ENCODE data around the gene ERBB4.
A peak's percentile ranks its signal among the peaks of the same experiment; 100 is the strongest.

ERBB4 gene

DNA sequence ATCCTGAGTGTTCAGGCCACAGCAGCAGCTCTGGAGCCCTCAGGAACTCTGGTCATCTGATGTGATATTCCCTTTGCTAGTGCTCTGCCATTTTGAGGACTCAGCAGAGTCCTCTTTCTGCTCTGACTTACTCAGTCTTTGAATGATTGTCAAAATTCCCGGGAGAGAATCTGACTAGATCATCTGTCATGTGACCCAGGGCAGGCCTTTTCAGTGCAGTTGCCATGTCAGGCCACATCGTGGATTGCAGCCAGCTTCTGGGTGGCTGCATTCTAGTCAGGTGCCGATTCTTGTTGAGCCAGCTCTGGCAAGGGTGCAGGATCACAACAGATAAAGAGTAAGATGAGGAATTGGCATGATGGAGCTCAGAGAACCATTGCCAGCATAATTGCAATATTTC is 1186.6 kb downstream of the ERBB4 start:
- no peaks in the 10 kb centered on the region for H3K36me3 ChIP-seq
- H3K4me3 ChIP-seq (ENCODE audit: low read depth, low read length), result no peak overlapping the region
- TF ChIP-seq, protein P1, sequence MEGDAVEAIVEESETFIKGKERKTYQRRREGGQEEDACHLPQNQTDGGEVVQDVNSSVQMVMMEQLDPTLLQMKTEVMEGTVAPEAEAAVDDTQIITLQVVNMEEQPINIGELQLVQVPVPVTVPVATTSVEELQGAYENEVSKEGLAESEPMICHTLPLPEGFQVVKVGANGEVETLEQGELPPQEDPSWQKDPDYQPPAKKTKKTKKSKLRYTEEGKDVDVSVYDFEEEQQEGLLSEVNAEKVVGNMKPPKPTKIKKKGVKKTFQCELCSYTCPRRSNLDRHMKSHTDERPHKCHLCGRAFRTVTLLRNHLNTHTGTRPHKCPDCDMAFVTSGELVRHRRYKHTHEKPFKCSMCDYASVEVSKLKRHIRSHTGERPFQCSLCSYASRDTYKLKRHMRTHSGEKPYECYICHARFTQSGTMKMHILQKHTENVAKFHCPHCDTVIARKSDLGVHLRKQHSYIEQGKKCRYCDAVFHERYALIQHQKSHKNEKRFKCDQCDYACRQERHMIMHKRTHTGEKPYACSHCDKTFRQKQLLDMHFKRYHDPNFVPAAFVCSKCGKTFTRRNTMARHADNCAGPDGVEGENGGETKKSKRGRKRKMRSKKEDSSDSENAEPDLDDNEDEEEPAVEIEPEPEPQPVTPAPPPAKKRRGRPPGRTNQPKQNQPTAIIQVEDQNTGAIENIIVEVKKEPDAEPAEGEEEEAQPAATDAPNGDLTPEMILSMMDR (IDR thresholded peaks at IDR 0.05; ENCODE audit: low read depth, low read length), result no peak
- DNase-seq, result peak; percentile 70
- H3K4me1 ChIP-seq, result peaks cover 3% of the 10 kb centered on the region; the same call in 1 of the 2 replicates
- H3K27me3 ChIP-seq, result no peaks in the 10 kb centered on the region
- no peaks in the 10 kb centered on the region for H3K9me3 ChIP-seq

DNA sequence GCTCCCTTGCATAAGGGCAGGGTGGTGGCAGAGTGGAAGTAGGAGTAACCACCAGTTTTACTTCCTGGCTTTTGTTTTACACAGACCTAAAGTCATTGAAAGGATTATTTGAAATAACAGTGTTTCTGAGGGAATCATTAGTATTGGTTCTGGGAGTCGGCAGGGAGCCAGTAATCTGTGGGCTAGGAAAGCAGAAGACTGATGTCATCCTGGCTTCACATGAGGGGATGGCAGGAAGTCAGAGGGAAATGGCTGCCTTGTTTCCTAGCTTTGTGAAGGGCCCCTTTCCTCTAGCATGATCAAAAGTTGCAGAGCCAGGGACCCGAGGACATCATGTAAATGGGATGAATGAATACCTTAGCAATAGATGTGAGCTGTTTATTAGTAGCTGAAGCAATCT is 1189.6 kb downstream of the ERBB4 start:
- Histone ChIP-seq H3K4me1 (peaks cover 3% of the 10 kb centered on the region; the same call in 1 of the 2 replicates), H3K27me3 (no peaks in the 10 kb centered on the region), H3K9me3 (no peaks in the 10 kb centered on the region), H3K36me3 (no peaks in the 10 kb centered on the region), H3K4me3 (ENCODE audit: low read depth, low read length) (no peak overlapping the region)
- no peak for DNase-seq
- TF ChIP-seq, protein P1 (IDR thresholded peaks at IDR 0.05; ENCODE audit: low read depth, low read length), result no peak

DNA sequence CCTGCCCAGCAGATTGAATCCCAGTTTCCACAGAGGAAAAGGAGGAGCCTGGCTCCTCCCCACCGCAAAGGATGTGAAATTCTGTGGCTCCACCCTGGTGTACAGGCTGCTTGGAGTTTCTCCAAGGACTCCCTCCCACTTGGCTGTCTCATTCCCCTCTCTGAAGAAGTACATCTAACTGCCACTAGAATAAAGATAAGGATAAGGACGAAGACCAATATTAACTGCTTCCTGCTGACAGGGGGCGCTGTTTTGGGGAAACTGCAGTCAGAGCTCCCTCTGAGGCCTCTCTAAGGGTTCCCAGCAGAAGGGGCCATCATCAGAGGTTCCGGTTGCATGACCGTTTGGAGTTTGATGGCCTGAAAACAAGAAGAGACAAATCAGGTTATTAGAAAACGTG is 1191.3 kb downstream of the ERBB4 start:
- H3K9me3 ChIP-seq, result no peaks in the 10 kb centered on the region
- DNase-seq, result no peak
- TF ChIP-seq, protein P1 (IDR thresholded peaks at IDR 0.05; ENCODE audit: low read depth, low read length), result peak; percentile 43

DNA sequence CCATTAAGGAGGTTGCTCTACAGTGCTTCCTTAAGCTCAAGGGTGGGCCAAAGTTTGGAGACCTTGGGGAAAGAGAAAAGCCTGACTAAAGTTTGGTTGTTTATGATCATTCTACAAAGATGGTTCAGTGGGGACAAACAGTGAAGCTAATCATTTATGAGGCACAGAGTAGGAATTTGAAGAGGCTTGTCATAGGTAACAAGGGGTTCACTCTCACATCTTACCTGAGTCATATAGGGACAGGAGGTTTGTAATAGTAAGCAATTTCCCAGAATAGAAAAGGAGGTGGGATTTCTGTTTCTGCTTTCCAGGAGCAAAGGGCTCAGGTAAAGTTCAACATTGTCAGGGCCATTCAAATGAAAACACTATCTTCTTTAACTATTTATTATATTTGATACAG is 1194.3 kb downstream of the ERBB4 start:
- Histone ChIP-seq H3K27me3 (no peaks in the 10 kb centered on the region), H3K4me1 (no peaks in the 10 kb centered on the region), H3K4me3 (ENCODE audit: low read depth, low read length) (no peak overlapping the region), H3K36me3 (no peaks in the 10 kb centered on the region), H3K9me3 (no peaks in the 10 kb centered on the region)
- TF ChIP-seq, protein P1 (IDR thresholded peaks at IDR 0.05; ENCODE audit: low read depth, low read length), result no peak
- no peak for DNase-seq

More for the DNA sequence above, 1191.3 kb downstream of the ERBB4 start:
- Histone ChIP-seq H3K36me3 (no peaks in the 10 kb centered on the region), H3K4me1 (peaks cover 3% of the 10 kb centered on the region; the same call in 1 of the 2 replicates), H3K4me3 (ENCODE audit: low read depth, low read length) (no peak overlapping the region), H3K27me3 (no peaks in the 10 kb centered on the region)

DNA sequence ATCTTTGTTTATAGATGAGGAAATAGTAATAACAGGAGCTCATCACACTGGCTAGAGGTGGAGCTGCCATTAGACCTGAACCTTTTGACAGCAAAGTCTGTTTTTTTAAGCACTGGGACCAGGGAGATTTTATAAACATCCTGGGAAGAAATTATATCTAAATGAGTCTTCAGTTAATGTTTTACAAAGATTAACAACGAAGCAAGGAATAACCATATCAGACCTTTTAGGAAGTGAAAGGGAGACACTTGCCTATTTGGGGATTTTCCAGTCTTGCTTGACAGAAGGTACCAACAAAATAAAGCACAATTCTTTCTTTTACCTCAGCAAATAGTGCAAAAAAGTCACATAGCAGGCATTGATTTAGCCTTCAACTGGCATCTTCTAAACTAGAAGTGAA is 1205.2 kb downstream of the ERBB4 start:
- TF ChIP-seq, protein P1 (IDR thresholded peaks at IDR 0.05; ENCODE audit: low read depth, low read length), result no peak
- H3K36me3 ChIP-seq, result no peaks in the 10 kb centered on the region
- H3K27me3 ChIP-seq, result no peaks in the 10 kb centered on the region
- no peaks in the 10 kb centered on the region for H3K9me3 ChIP-seq
- no peak overlapping the region for H3K4me3 ChIP-seq (ENCODE audit: low read depth, low read length)
- no peaks in the 10 kb centered on the region for H3K4me1 ChIP-seq
- no peak for DNase-seq

DNA sequence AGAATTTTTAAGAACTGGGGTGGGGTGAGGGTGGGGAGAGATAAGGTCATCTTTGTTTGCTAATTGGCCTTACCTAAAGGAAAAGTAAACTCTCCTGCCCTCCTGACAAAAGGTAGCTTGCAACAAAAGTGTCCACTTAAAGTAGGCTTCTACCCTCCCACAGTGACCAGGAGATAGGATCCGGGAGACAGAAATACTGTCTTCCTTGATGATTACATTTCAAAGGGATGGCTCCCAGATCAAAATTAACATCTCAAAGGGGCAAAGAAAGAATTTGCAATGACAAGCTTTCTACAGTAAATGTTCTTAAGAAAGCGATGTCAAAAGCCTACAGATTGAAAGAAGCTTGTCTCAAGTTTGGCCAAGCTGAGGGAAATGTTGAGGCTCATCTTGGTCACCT is 1206.9 kb downstream of the ERBB4 start:
- H3K9me3 ChIP-seq, result no peaks in the 10 kb centered on the region
- no peaks in the 10 kb centered on the region for H3K4me1 ChIP-seq
- H3K36me3 ChIP-seq, result no peaks in the 10 kb centered on the region
- H3K27me3 ChIP-seq, result no peaks in the 10 kb centered on the region
- no peak overlapping the region for H3K4me3 ChIP-seq (ENCODE audit: low read depth, low read length)
- TF ChIP-seq, protein P1 (IDR thresholded peaks at IDR 0.05; ENCODE audit: low read depth, low read length), result no peak
- DNase-seq, result no peak
